GM21723 (cell line): ENCODE data around the gene YBX1.

Experiments
- ATAC-seq: cut with Tn5 transposase; IDR thresholded peaks from one replicate; pipeline ENCODE4 v1.9.1; 2021; ENCODE audit warnings: mild to moderate bottlenecking, moderate library complexity; ENCODE audit not compliant: unreplicated experiment

Gene YBX1

DNA sequence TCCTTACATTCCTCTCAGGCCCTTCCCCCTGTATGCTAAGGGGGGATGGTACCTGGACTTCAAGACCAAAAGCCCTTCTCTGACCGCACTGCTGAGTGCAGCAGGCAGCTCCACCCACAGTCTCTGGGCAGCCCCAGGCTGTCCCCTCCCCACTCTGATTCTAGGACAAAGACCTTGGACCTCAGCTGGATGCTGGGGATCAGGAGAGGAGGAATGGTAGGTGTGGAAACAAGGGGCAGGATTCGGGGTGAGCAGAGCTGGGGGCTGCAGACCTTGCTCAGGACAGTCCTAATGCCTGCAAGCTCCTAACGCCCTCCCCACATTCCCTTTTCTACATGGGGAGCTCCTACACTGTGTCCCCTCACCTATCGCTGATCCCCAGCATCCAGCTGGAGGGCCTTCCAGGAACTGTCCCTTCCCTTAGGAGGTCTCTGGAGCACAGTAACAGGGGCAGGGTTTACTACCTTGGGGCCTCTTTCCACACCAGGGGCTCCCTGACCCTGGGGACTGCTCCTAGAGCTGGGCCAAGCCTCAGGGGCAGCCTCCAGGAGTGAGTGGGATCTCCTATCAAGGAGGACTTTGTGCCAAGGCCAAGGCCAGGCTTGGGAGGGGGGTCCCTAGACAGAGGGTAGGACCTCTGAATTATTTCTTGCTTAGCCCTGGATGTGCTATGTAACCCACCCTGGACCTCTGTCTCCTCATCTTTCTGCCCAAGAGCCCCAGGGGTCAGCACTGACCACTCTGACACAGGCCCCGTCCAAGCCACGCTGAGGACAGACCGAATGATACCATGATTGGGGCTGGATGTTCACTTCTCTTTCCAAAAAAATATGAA, 52.2 kb downstream of the YBX1 start:
- no peak for ATAC-seq

DNA sequence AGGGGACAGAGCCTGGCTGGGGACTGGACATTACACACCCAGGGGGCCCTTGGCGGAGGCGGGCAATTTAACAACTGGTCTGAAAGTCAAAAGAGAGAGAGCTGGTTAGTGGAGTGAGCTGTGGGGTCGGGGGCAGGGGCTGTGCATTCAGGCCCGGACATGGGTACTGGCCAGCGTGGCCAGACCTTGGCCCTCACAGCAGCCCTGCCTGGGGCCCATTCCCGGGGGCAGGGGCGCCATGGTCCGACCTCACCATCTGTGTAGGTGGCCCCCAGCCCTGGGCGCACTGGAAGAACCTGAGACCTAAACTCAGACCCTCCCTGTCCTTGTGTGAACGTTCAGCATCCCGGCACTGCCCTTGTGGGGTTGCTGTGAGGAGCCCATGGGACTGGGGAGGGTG, 52.8 kb downstream of the YBX1 start:
- ATAC-seq = no peak

- no peak for ATAC-seq
Observed at GRCh38 chr1:42735477-42736105, 53.4 kb downstream of the YBX1 start.

DNA sequence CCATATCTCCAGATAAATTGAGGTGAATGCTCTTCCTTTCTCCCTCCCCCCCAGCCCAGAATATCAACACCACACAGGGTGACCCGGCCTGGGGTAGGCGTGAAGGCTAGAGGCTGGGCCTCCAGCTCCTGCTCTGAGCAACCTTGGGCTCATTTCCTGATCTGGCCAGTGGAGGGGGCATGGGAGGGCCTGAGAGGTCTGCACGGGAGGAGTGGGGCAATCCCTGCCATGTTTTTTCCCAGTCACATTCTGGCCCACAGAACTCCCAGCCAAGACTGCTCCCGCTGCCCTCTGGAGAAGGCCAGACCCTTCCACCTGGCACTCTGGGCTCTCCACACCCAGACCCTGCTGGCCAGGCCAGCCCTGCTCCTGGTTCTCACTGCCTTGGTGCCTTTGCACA, 53.9 kb downstream of the YBX1 start:
- ATAC-seq = no peak

DNA sequence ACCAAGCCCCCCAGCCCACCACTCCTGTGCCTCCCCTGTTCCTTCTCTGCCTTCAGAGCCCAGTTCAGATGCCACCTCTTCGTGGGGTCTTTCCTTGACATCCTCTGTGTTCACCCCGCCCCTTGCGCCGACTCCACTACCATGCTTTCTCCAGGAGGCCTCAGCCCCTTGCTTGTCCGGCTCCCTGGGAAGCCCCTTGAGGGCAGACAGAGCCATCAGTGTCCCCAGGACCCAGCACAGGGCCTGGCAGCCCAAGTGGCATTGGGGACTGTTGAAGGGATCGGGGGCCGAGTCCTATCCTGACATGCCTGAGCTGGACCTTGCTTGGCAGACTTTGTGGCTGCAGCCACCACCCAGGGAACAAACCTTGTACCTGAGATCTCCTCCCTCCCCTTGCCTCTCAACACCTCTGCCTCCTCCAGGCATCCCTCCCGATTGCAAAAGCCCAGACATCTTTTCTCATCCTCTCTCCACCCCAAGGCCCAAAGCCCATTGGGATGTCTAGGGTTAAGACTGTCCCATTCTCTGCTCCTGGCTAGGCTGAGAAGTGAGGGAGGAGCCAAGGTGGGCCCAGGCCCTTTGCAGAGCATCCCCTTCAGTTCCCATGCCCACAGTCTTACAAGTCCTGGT, 54.5 kb downstream of the YBX1 start:
- ATAC-seq = no peak

GRCh38 chr1:42737257-42737656, 55.0 kb downstream of the YBX1 start:
- ATAC-seq = no peak

GRCh38 chr1:42737986-42738677, 55.9 kb downstream of the YBX1 start:
- no peak for ATAC-seq

DNA sequence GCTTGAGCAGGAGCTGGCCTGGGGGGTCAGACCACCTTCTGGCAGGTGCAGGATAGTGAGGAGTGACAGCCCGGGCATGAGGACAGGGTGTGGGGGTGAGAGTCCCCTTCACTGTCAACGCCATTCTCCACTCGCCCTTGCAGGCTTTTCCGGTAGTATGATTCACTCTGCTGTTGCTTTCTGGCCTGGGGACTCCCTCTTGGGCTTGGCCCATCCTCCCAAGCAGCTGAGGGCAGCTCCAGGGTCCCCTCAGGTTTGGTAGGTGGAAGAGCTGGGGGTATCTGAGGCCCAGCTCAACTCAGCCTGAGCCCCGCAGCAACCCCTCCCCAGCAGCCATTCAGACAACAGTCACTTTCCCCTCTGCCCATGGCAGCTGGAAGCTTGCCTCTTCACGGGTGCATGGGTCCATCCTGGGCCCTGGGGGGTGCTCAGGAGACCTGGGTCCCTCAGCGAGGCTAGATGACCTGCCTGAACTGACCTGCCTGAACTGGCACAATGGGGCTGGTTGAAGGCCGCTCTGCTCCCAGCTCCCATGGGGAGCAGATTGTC, 56.5 kb downstream of the YBX1 start:
- no peak for ATAC-seq

GRCh38 chr1:42739753-42740700, 57.8 kb downstream of the YBX1 start, which contains the start of gene CLDN19:
TSS of gene CLDN19 (minus strand) at chr1:42740236. CDS start at chr1:42740063, 173 bp downstream.
- no peak for ATAC-seq

GRCh38 chr1:42740851-42741580, 58.8 kb downstream of the YBX1 start:
- no peak for ATAC-seq

GRCh38 chr1:42741706-42742105, 59.5 kb downstream of the YBX1 start:
- no peak for ATAC-seq

DNA sequence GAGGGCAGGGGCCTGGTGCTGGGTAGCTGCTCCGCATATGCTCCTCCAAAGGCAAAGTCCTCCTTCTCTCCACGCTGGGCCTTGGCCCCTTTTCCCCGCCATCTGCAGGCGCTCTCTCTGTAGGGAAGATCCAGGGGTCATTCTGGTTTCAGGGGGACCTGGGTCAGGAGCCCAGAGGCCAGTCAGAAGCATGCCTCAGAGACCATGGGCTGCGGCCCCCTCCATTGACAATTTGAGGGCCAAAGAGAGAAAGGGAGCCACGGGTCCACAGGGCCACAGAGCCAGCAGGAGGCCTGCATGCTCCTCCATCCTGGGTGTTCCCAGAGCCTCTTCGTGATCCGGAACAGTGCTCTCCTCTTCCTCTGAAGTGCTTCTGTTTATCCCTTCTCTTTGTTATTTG, 59.9 kb downstream of the YBX1 start:
- no peak for ATAC-seq

- no peak for ATAC-seq
Observed at GRCh38 chr1:42742617-42743316, 60.5 kb downstream of the YBX1 start.

GRCh38 chr1:42743317-42744147, 61.3 kb downstream of the YBX1 start:
- ATAC-seq = no peak

- ATAC-seq = no peak
Observed at GRCh38 chr1:42744148-42744413, 61.9 kb downstream of the YBX1 start.

GRCh38 chr1:42745851-42746250, 63.6 kb downstream of the YBX1 start:
- no peak for ATAC-seq

DNA sequence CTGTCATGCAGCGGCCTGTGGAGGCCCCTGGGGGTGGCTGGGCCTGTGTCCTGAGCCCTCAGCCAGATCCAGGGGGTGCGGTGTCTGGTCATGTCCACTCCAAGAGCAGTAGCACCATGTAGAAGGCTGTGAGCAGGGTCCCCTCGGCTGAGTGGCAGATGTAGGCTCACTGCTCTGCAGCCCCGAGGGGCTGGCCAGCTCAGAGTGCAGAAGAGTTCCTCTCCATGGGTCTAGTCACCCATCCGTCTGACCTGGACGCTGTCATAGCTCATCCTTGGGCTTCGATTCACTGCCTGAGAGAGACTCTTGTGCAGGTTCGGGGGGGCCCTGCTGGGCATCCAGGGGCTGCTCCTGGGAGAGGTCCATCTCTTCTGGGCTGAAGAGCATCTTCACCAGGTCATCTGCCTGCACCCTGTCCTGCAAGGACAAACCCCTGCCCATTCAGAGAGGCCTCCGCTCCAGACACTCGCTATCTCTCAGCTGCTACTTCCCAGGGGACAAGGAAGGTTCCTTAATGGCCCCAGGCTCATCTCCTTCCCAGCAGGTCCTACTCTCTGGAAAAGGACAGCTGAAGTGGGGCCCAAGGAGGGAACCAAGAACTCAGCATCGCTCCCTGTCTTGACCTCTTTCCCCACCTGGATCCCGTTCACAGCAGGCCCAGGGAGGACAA, 64.4 kb downstream of the YBX1 start:
- ATAC-seq = no peak

DNA sequence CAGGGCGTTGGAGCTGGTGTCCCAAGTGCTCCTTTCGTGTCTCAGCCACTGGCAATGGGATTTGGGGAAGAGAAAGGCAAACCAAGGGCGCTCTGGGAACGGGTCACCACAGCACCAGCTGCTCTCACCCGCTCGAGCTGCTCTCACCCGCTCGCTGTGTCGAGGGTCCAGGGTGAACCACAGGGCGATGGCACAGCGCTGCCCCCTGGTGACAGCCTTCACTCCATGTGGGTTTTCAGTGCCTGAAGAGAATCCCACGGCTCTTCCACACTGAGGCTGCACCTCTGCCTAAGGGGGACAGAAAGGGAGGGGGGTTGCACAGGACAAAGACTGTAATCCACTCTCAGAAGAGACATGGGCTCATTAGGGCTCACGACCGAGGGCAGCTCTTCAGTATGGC, 64.9 kb downstream of the YBX1 start:
- ATAC-seq = no peak
